Ishikawa (cell line): Measurements from ENCODE around the gene G3BP2.
A peak's percentile ranks its signal among the peaks of the same experiment; 100 is the strongest.

Source experiments
- CEBPB ChIP-seq: IDR thresholded peaks from 2 replicates; pipeline ENCODE4 v1.6.1; 2012
- CREB1 ChIP-seq: IDR thresholded peaks from 2 replicates; pipeline ENCODE4 v1.6.1; 2012; ENCODE audit warnings: low read depth
- EGR1 ChIP-seq: IDR thresholded peaks from 2 replicates; pipeline ENCODE4 v1.6.1; 2012
- EP300 ChIP-seq: IDR thresholded peaks from 2 replicates; pipeline ENCODE4 v1.6.1; 2012; ENCODE audit warnings: borderline replicate concordance
- FOXM1 ChIP-seq: IDR thresholded peaks from 2 replicates; pipeline ENCODE4 v1.6.1; 2012; ENCODE audit warnings: low read depth, borderline replicate concordance
- NFIC ChIP-seq: IDR thresholded peaks from 2 replicates; pipeline ENCODE4 v1.6.1; 2012
- RAD21 ChIP-seq: IDR thresholded peaks from 2 replicates; pipeline ENCODE4 v1.6.1; 2012; ENCODE audit warnings: low read depth
- TAF1 ChIP-seq: IDR thresholded peaks from 2 replicates; pipeline ENCODE4 v1.6.1; 2012; ENCODE audit warnings: low read depth, mild to moderate bottlenecking
- TCF12 ChIP-seq: IDR thresholded peaks from 2 replicates; pipeline ENCODE4 v1.6.1; 2012; ENCODE audit warnings: low read depth
- TEAD4 ChIP-seq: IDR thresholded peaks from 2 replicates; pipeline ENCODE4 v1.6.1; 2012
- YY1 ChIP-seq: IDR thresholded peaks from 2 replicates; pipeline ENCODE4 v1.6.1; 2012; ENCODE audit warnings: low read depth
- ZBTB7A ChIP-seq: IDR thresholded peaks from 2 replicates; pipeline ENCODE4 v1.6.1; 2012; ENCODE audit warnings: low read depth
- TF ChIP-seq, protein P1 (sequence below): IDR thresholded peaks from 2 replicates; pipeline ENCODE4 v1.6.1; 2012
- TF ChIP-seq, protein P2 (sequence below): IDR thresholded peaks from 2 replicates; pipeline ENCODE4 v1.6.1; 2012; ENCODE audit warnings: low read depth, mild to moderate bottlenecking
- TF ChIP-seq, protein P3 (sequence below): IDR thresholded peaks from 2 replicates; pipeline ENCODE4 v1.6.1; 2012

G3BP2 gene

DNA sequence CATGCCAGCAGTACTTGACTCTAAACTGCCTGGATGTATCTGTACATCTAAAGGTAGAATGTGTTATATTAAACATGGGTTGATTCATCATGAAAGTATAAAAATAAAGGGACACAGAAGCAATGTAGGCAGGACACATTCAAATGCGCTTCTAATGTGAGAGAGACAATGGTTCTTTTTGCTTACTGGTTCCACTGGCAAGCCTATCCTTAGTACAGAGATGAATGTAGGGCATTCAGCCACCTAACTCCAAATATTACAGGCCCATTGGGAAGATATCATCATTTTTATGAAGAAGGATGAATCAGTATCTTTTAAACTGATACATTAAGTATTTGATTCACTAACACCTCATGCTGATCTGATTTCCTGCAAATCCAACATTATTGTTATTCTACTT is 60.9 kb downstream of the G3BP2 start:
- TF ChIP-seq YY1, result no peak
- TF ChIP-seq FOXM1, result no peak
- TF ChIP-seq, protein P1, sequence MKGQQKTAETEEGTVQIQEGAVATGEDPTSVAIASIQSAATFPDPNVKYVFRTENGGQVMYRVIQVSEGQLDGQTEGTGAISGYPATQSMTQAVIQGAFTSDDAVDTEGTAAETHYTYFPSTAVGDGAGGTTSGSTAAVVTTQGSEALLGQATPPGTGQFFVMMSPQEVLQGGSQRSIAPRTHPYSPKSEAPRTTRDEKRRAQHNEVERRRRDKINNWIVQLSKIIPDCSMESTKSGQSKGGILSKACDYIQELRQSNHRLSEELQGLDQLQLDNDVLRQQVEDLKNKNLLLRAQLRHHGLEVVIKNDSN, result no peak
- no peak for TF ChIP-seq CEBPB
- no peak for TF ChIP-seq RAD21
- TF ChIP-seq, protein P2, sequence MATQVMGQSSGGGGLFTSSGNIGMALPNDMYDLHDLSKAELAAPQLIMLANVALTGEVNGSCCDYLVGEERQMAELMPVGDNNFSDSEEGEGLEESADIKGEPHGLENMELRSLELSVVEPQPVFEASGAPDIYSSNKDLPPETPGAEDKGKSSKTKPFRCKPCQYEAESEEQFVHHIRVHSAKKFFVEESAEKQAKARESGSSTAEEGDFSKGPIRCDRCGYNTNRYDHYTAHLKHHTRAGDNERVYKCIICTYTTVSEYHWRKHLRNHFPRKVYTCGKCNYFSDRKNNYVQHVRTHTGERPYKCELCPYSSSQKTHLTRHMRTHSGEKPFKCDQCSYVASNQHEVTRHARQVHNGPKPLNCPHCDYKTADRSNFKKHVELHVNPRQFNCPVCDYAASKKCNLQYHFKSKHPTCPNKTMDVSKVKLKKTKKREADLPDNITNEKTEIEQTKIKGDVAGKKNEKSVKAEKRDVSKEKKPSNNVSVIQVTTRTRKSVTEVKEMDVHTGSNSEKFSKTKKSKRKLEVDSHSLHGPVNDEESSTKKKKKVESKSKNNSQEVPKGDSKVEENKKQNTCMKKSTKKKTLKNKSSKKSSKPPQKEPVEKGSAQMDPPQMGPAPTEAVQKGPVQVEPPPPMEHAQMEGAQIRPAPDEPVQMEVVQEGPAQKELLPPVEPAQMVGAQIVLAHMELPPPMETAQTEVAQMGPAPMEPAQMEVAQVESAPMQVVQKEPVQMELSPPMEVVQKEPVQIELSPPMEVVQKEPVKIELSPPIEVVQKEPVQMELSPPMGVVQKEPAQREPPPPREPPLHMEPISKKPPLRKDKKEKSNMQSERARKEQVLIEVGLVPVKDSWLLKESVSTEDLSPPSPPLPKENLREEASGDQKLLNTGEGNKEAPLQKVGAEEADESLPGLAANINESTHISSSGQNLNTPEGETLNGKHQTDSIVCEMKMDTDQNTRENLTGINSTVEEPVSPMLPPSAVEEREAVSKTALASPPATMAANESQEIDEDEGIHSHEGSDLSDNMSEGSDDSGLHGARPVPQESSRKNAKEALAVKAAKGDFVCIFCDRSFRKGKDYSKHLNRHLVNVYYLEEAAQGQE, result no peak
- TF ChIP-seq ZBTB7A, result no peak
- TF ChIP-seq CREB1, result no peak
- no peak for TF ChIP-seq TAF1
- TF ChIP-seq, protein P3, sequence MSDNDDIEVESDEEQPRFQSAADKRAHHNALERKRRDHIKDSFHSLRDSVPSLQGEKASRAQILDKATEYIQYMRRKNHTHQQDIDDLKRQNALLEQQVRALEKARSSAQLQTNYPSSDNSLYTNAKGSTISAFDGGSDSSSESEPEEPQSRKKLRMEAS, result no peak

DNA sequence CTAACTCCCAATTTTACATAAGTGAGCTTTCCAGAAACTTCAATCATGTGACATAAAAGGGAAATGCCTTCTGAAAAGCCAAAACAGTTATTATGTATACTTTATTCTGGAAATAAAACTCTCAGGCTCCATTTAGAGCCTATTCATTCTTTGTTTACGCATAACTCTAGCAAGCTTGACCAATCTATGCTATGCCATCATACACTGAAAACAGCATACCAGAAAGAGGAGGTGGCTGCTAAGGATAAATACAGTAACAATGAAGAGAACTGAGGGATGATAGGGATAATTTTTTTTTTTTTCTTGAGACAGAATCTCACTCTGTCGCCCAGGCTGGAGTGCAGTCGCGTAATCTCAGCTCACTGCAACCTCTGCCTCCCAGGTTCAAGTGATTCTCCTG is 67.3 kb downstream of the G3BP2 start:
- TF ChIP-seq CREB1 (no peak), NFIC (no peak), TCF12 (no peak), YY1 (no peak), EGR1 (no peak), ZBTB7A (no peak)
- TF ChIP-seq, protein P3, result no peak
- TF ChIP-seq, protein P2, result no peak

DNA sequence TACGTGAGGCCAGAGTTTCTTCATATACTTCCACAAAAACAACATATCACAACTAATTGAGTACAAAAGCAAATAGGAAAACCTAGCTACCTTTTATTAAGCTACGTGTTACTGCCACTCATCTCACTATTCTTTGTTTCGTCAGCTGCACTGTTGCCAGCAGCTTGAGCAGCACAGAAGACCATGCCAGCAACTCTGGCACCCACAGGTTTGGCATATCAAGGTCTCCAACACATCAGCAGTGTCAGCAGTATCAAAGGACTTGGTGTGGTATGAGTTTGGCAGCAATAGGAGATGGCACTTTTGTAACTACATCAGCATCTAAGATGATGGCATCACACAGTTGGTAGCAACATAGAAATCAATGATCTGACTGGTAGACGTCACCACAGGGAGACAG is 73.6 kb downstream of the G3BP2 start:
- TF ChIP-seq NFIC (no peak), EP300 (no peak), TAF1 (no peak), EGR1 (no peak), TEAD4 (no peak)
- TF ChIP-seq, protein P3, result no peak
- TF ChIP-seq, protein P2, result no peak

DNA sequence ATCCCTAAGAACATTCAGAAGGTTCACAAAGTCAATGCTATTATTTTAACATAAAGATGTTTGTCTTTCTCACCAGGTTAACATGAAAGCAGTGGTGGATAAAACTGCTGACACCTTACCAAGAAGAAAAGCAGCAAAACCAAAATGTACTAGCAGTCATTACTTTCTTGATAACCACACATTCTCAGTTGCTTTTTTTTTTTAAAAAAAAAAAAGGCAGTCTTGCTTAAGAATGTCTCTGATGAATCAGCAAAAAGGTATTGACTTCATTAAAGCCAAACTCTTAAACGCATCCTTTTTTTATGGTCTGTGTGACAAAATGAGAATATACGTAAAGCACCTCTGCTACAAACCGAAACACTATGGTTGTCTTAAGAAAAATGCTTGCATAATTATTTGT is 74.8 kb downstream of the G3BP2 start:
- TF ChIP-seq, protein P2, result no peak
- TF ChIP-seq TAF1 (no peak), ZBTB7A (no peak), CEBPB (0 out of 2 replicates have a peak, but pooled peaks have one; percentile 20), EGR1 (no peak)
- TF ChIP-seq, protein P3, result no peak
